Stimulated activated CD8-positive, alpha-beta memory T cell treated with anti-CD3 and anti-CD28 coated beads, Interleukin-4, amount 100 ng/mL, for 24 hours (primary cell): ENCODE data around the gene ANKFY1.
"Not testable (repeated sequence)": the region's sequence is repeated elsewhere in the genome, so short reads cannot be mapped to it uniquely, and the experiment has no call there.

Experiments used
- DNase-seq: peaks from one replicate; pipeline ENCODE4 v3.0.0-alpha.2; 2020; ENCODE audit warnings: low read depth

The ANKFY1 gene

DNA sequence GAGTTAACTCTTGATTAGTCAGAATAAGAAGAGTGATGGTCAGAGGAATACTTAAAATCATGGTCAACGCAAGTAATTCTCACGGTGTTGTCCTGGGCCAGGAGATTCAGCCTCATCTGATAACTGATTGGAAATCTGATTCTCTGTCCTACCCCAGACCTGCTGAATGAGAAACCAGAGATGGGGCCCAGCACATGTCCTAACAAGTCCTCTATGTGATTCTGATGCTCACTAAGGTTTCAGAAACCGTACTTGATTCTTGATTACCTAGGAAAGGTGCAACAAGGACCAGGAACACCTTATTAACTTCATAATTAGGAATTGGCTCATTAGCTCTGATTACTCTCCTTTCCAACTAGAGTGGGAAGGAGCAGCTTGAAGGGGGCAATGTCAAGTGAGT lies 44.5 kb downstream of the ANKFY1 start:
- DNase-seq, result no peak

GRCh38 chr17:4215882-4216570 lies 47.8 kb downstream of the ANKFY1 start:
- DNase-seq, result no peak

- DNase-seq, result no peak
These were observed 49.6 kb downstream of the ANKFY1 start for GRCh38 chr17:4214157-4214556.

GRCh38 chr17:4209611-4210010 lies 54.2 kb downstream of the ANKFY1 start:
- DNase-seq, result no peak

- DNase-seq, result no peak
These were observed 55.5 kb downstream of the ANKFY1 start for GRCh38 chr17:4208238-4208637.

DNA sequence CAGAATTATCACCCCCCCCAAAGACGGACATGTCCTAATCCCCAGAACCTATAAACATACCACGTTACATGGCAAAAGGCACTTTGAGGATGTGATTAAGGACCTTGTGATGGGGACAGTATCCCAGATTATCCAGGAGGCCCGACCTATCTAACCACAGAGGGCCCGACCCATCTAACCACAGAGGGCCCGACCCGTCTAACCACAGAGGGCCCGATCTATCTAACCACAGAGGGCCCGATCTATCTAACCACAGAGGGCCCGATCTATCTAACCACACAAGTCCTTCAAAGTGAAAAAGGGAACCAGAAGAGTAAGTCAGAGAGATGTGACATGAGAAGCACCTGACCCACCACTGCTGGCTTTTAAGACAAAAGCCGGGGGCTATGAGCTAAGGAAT lies 56.8 kb downstream of the ANKFY1 start:
- no peak for DNase-seq

DNA sequence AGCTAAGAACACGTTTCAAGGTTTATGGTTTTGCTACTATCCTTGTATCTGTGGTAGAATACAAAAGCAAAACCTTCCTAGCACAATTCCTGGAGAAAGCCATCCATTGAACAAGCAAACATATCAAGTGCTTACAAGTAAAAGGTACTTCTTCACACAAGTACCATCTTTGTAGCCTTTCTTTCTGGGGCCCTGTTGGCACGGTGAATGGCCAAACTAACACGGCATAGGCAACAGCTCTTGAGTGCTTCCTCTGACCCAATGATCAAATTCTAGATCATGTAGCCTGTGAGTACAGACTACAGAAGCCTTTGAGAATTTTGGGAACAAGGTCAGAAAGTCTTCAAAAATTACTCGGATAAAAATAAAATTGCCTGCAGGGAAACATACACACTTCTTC lies 57.9 kb downstream of the ANKFY1 start:
- no peak for DNase-seq

DNA sequence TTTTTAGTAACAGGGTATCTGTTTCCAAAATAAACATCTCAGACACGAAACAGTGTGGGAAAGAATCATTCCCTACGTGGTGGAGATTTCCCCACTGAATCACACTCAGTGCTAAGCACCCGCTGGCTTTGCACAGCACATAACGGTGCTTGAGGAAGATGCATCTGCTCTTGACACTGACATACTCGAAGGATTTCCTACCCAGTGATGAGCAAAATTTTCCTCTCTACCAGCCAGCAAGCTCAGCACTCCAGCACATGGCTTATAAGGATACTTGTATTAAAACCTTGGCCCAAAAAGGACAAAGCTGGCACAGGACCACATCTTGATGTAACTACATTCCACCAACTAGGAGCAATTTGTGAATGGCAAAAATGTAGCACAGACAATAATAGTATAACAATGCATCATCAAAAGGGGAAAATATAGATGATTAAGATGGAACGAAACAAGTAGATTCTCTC lies 59.0 kb downstream of the ANKFY1 start:
- DNase-seq, result no peak

DNA sequence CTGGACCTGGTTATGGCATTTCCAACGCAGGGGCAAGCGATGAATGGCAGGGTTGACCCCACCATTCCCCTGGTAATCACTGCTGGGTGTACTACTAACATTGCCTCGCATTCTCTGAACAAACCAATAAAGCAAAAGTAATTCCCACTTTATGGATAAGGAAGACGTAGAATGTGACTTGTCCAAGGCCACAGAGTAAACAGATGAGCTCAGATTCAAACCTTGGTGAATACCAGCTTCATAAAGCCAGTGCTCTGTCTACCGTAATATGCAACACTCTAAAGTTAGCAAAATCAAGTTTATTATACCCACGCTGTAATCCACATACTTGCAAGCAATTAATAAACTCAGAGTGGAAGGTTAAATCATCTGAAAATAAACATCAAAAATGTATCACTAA lies 59.6 kb downstream of the ANKFY1 start:
- no peak for DNase-seq

- no peak for DNase-seq
These were observed 62.6 kb downstream of the ANKFY1 start for GRCh38 chr17:4201226-4201625.

- no peak for DNase-seq
These were observed 63.9 kb downstream of the ANKFY1 start for GRCh38 chr17:4199818-4200402.

DNA sequence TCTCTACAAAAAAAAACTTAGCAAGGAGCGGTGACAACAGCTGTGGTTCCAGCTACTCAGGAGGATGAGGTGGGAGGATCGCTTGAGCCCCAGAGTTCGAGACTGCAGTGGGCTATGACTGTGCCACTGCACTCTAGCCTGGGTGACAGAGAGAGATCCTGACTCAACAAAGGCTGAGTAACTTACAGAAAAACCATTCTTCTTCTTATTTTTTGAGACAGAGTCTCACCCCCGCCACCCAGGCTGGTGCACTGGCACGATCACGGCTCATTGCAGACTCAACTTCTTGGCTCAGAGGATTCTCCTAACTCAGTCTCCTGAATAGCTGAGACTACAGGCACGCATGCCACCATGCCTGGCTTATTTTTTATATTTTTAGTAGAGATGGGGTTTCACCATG lies 64.8 kb downstream of the ANKFY1 start:
- no peak for DNase-seq

DNA sequence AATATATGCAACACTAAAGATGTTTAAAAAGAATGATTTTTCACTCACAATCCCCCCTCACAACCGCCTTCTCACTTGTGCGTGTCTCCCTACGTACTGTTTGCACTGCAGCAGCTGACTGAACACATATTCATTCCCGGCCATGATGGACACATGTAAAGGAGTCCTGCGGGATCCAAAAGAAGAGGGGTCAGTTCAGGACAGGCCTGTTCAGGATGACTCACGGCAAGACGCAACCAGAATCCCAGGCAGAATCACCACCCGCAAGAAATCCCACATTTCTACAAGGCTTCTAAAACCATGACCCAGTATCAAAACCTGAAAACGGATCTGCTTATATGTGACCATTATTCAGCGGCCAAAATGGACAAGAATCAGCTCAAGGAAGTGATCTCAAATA lies 68.5 kb downstream of the ANKFY1 start:
- no peak for DNase-seq

- DNase-seq, result no peak
These were observed 69.0 kb downstream of the ANKFY1 start for GRCh38 chr17:4194796-4195195.

GRCh38 chr17:4190791-4191190 lies 73.0 kb downstream of the ANKFY1 start:
- DNase-seq, result not testable (repeated sequence)

DNA sequence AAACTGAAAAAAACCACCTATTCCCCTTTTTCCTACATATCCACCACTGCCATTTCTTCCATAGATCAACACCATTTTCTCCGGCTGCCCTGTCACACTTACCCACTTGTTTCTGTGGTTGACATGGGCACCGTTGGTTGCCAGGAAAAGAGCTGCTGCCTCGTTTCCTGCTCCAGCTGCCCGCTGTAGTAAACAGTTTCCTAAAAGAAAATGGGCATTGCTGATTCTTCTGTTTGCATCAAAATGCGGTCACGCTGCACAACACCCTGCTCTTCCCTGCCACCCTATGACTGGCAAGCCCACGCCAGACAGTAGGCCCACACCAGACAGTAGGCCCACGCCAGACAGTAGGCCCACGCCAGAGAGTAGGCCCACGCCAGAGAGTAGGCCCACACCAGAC lies 74.5 kb downstream of the ANKFY1 start:
- DNase-seq, result no peak

GRCh38 chr17:4188076-4188475 lies 75.7 kb downstream of the ANKFY1 start:
- DNase-seq, result no peak

DNA sequence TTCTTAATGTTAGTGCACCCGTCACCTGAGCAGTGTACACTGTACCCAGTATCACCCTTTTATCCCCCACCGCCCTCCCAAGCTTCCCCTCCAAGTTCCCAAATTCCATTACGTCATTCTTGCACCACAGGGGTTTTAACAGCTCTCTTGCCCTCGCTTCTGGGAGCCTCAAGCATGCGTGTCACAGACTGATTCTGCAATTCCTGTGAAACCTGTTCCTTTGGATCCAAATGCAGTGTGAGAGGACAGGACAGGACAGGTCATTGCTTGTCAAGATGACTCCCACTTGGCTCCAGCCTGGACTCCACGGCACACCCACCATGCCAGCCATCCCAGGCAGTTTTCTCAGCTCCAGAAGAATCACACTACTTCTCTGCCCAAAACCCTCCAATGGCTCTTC lies 76.7 kb downstream of the ANKFY1 start:
- DNase-seq, result no peak

- DNase-seq, result no peak
These were observed 77.4 kb downstream of the ANKFY1 start for GRCh38 chr17:4186357-4186881.

DNA sequence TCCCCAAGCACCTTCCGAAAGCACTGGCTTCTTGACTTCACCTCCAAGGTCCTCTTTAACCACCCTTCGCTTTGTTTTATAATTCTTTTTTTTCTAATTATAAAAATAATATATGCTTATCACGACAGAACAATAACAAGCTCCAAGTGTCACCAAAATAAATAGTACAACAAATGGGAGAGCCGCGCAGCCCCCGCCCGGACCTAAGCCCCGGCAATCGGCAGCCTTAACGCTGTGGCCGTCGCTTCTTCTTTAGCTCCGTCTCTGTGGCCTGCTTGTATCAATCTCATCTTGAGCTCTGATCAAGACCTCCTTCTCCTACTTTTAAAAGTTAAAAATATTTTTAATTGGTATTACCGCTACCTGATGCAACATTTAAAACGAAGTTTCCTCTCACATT lies 78.1 kb downstream of the ANKFY1 start:
- no peak for DNase-seq

- DNase-seq, result no peak
These were observed 79.0 kb downstream of the ANKFY1 start for GRCh38 chr17:4184811-4185210.

- no peak for DNase-seq
These were observed 81.7 kb downstream of the ANKFY1 start for GRCh38 chr17:4182043-4182442.

GRCh38 chr17:4180791-4181190 lies 83.0 kb downstream of the ANKFY1 start:
- DNase-seq, result no peak

DNA sequence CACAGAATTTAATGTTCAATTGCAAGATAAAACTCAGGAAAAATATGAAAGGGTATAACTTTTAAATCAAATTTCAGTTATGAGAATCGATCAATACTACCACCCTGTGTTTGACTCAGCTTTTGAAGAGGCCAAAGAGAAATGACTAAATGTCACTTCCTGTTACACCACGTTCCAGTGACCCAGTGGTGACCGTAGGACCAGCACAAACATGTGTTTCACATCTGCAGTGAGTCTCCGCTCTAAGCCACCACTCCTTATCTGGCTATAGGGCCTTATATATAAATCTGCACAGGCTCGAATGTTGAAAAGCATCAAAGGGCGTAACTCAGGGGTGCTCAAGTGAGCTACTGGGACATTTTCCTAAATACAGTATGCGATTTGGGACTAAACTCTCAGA lies 84.7 kb downstream of the ANKFY1 start:
- DNase-seq, result no peak
